K562 (cell line): ENCODE results near the gene MEX3D. TPM values are rescaled to one million over a fixed set of nuclear protein-coding genes. Genes with fewer than 3 reads are reported as not detected.
A peak's percentile ranks its signal among the peaks of the same experiment; 100 is the strongest.

Experiments
- ATAC-seq: fragments of 200-7000 bp; cut with Tn5 transposase; 3 replicates; pipeline ENCODE4 v1.9.1; 2020; ENCODE audit warnings: moderate library complexity
- BruUV-seq: library from RNA; stranded (reverse); fragments of 400-500 nt; replicated peaks from 2 replicates; lab custom pipeline; 2021; lab: Mats Ljungman, UMichigan
- CTCF ChIA-PET: fragments of 300-600 bp; formaldehyde crosslinking; extraction: SDS; loops from one replicate; lab custom pipeline; 2021; ENCODE audit warnings: low intra/inter-chr PET ratio; lab: Yijun Ruan, JAX
- POLR2A ChIA-PET: fragments of 300-600, 350-650 bp; sonication (Branson Sonifier 250); formaldehyde crosslinking; extraction: SDS; loops from one replicate; lab custom pipeline; 2021; ENCODE audit warnings: antibody characterized with exemption, inconsistent platforms; lab: Yijun Ruan, JAX
- DNase-seq, 4 experiments: peaks; one replicate each; pipeline versions ENCODE4 v3.0.0 to v3.0.0-alpha.2; 2011 to 2018; ENCODE audit warnings: low spot score in 3 of 4, mixed read lengths in 3 of 4; ENCODE audit errors: extremely low read depth in 1 of 4
- FAIRE-seq: peaks from 2 replicates; lab custom pipeline; 2011; peaks lifted over from hg19 to GRCh38; lab: Jason Lieb, UNC
- H2AFZ ChIP-seq: 2 replicates; pipeline ENCODE4 v1.6.0; 2011; ENCODE audit warnings: low read depth, low read length, control low read depth, inconsistent platforms
- H3K27ac ChIP-seq: fragments of 200-600 bp; 3 replicates; pipeline ENCODE4 v1.8.0; 2011; ENCODE audit warnings: low read depth, mild to moderate bottlenecking, control low read depth, inconsistent platforms, low read length, moderate library complexity, mixed read lengths; ENCODE audit errors: extremely low read depth
- H3K27me3 ChIP-seq, 2 experiments: fragments of 300-600 bp in 1 of 2; 2 replicates in 1 of 2; 3 replicates in 1 of 2; pipeline versions ENCODE4 v1.6.0 to v1.8.0; 2011; ENCODE audit warnings: inconsistent platforms in 2 of 2, low read length in 2 of 2, mild to moderate bottlenecking in 1 of 2, mixed read lengths in 1 of 2, moderate library complexity in 1 of 2; ENCODE audit not compliant: control insufficient read depth in 2 of 2, insufficient read depth in 2 of 2
- H3K36me3 ChIP-seq: fragments of 300-600 bp; 3 replicates; pipeline ENCODE4 v1.8.0; 2011; ENCODE audit warnings: mild to moderate bottlenecking, low read length, inconsistent platforms; ENCODE audit not compliant: control insufficient read depth, insufficient read depth
- H3K4me1 ChIP-seq, 2 experiments: fragments of 200-600 bp in 1 of 2; replicated peaks in 1 of 2; 2 replicates in 1 of 2; 3 replicates in 1 of 2; pipeline versions ENCODE4 v1.5.1 to v1.8.0; 2011; ENCODE audit warnings: inconsistent platforms in 2 of 2, low read length in 2 of 2, mild to moderate bottlenecking in 1 of 2, mixed read lengths in 1 of 2, moderate library complexity in 1 of 2; ENCODE audit not compliant: control insufficient read depth in 2 of 2, insufficient read depth in 2 of 2
- H3K4me2 ChIP-seq: 2 replicates; pipeline ENCODE4 v1.6.1; 2011; ENCODE audit warnings: low read length, control low read depth, inconsistent platforms, mixed read lengths; ENCODE audit not compliant: insufficient read depth
- H3K4me3 ChIP-seq: fragments of 200-600 bp; sonication (generic), shearing (Covaris generic); 2 replicates; pipeline ENCODE4 v1.5.1; 2016; ENCODE audit warnings: control low read depth, inconsistent platforms
- H3K79me2 ChIP-seq: fragments of 200-600 bp; 3 replicates; pipeline ENCODE4 v1.8.0; 2011; ENCODE audit warnings: low read length, inconsistent platforms; ENCODE audit not compliant: control insufficient read depth, insufficient read depth
- H3K9ac ChIP-seq, 2 experiments: 2 replicates each; pipeline versions ENCODE4 v1.6.0 to v1.6.1; 2011; ENCODE audit warnings: low read depth in 2 of 2, low read length in 2 of 2, control low read depth in 1 of 2, inconsistent platforms in 1 of 2, mild to moderate bottlenecking in 1 of 2, mixed read lengths in 1 of 2; ENCODE audit not compliant: insufficient read depth in 1 of 2
- H3K9me1 ChIP-seq: one replicate; pipeline ENCODE4 v1.6.0; 2011; ENCODE audit warnings: inconsistent platforms, mild to moderate bottlenecking, low read length, moderate library complexity; ENCODE audit not compliant: control insufficient read depth, insufficient read depth
- H3K9me3 ChIP-seq: replicated peaks from 2 replicates; pipeline ENCODE4 v1.5.1; 2011; ENCODE audit warnings: low read depth, low read length, inconsistent platforms; ENCODE audit not compliant: control insufficient read depth, insufficient read depth
- H4K20me1 ChIP-seq: replicated peaks from 2 replicates; pipeline ENCODE4 v1.6.1; 2011; ENCODE audit warnings: low read length, inconsistent platforms, mixed read lengths; ENCODE audit not compliant: control insufficient read depth, insufficient read depth
- ARID4B ChIP-seq: sonication (generic); formaldehyde crosslinking; IDR thresholded peaks from 2 replicates; pipeline ENCODE4 v1.8.0; 2022; ENCODE audit warnings: mild to moderate bottlenecking, missing genetic modification reagents
- MAFK ChIP-seq: IDR thresholded peaks from 2 replicates; pipeline ENCODE4 v1.6.1; 2011; ENCODE audit warnings: low read length, improper control_type of control experiment
- MITF ChIP-seq: IDR thresholded peaks from 2 replicates; pipeline ENCODE4 v1.6.1; 2014; ENCODE audit warnings: antibody characterized with exemption
- PTRF ChIP-seq: fragments of 450-650 bp; IDR thresholded peaks from 2 replicates; pipeline ENCODE4 v1.6.1; 2016; ENCODE audit warnings: mild to moderate bottlenecking, missing genetic modification characterization, missing compliant biosample characterization
- SMAD1 ChIP-seq: fragments of 150-350 bp; IDR thresholded peaks from 2 replicates; pipeline ENCODE4 v1.6.1; 2014; ENCODE audit warnings: low read length, low read depth; ENCODE audit not compliant: partially characterized antibody
- ZBTB2 ChIP-seq: fragments of 450-650 bp; IDR thresholded peaks from 2 replicates; pipeline ENCODE4 v1.6.1; 2016; ENCODE audit warnings: antibody characterized with exemption
- ZBTB49 ChIP-seq: sonication (generic); formaldehyde crosslinking; IDR thresholded peaks from 2 replicates; pipeline ENCODE4 v1.8.0; 2022; ENCODE audit warnings: missing genetic modification reagents, mild to moderate bottlenecking, borderline replicate concordance
- ZNF184 ChIP-seq: sonication (generic); formaldehyde crosslinking; IDR thresholded peaks from 2 replicates; pipeline ENCODE4 v1.5.0; 2020; ENCODE audit warnings: missing genetic modification reagents
- ZNF561 ChIP-seq: fragments of 450-650 bp; formaldehyde crosslinking; conservative IDR thresholded peaks from 2 replicates; pipeline ENCODE4 v1.4.0; 2020; ENCODE audit warnings: mild to moderate bottlenecking, moderate library complexity
- ZNF583 ChIP-seq: fragments of 250-450 bp; sonication (Bioruptor Pico); IDR thresholded peaks from 2 replicates; pipeline ENCODE4 v1.4.0; 2020
- WGBS: fragments of 100-300 bp; shearing (Covaris generic); methylation state at CpG from one replicate; pipeline ENCODE4 v1.1.6; 2016; ENCODE audit warnings: low coverage, mixed read lengths; ENCODE audit not compliant: insufficient coverage; ENCODE audit errors: missing lambda C conversion rate; 5-methylcytosine and 5-hydroxymethylcytosine counted together
- in situ Hi-C: fragments of 300-500 bp; cut with MboI; formaldehyde crosslinking; loops from 4 replicates; pipeline ENCODE4 v1.15.0; 2018; ENCODE audit warnings: inconsistent platforms, mixed read lengths
- intact Hi-C: fragments of 100-400 bp; cut with micrococcal nuclease; formaldehyde crosslinking; loops from 2 replicates; pipeline ENCODE4 v1.14.2; 2022
- polyA plus RNA-seq, 8 experiments: library from polyadenylated mRNA; depleted of rRNA in 4 of 8; stranded (reverse) in 5 of 8; unstranded in 3 of 8; fragments of >200 nt; fragmentation: Nextera tagmentation in 2 of 8; fragmentation: Illumina TruSeq in 1 of 8; extraction: Ambion mirVana in 2 of 8; extraction: Trizol in 1 of 8; gene quantifications; 2 replicates each; pipeline versions ENCODE4 v1.2.1 to v1.2.3, GENCODE V29; 2011 to 2014; ENCODE audit warnings: inconsistent platforms in 1 of 8, missing spikeins in 1 of 8
- total RNA-seq, 7 experiments: library from RNA; depleted of rRNA in 6 of 7; stranded (reverse); fragments of >200 nt in 6 of 7; fragmentation: Illumina TruSeq in 2 of 7; extraction: Trizol in 2 of 7; gene quantifications; 2 replicates each; pipeline versions ENCODE4 v1.2.1 to v1.2.3, GENCODE V29; 2011 to 2021; ENCODE audit warnings: low replicate concordance in 1 of 7

Gene MEX3D
- total and polyA plus RNA-seq, 9 of the 15 experiments (the other 6 are each of a cell fraction or from before 2014, with no cell fraction given), result 1.7 to 39.3 (median 5.7) TPM

- POLR2A ChIA-PET, result no interaction called here
- intact Hi-C loops, result loop anchor here (2.0 to 5.0 kb wide), 2 partner anchors 35 to 56 kb away; partner anchors contain the start of gene C19orf25
- no peak for TF ChIP-seq SMAD1
- TF ChIP-seq ZNF184, result no peak
- TF ChIP-seq ZNF583 (CRISPR knock-in tag), result no peak
- TF ChIP-seq MITF, result no peak
- no peak for TF ChIP-seq MAFK
- TF ChIP-seq ZBTB2, result 0 out of 2 replicates have a peak, but pooled peaks have one; percentile 18
- TF ChIP-seq ZBTB49 (CRISPR knock-in tag), result 0 out of 2 replicates have a peak, but pooled peaks have one; percentile 69
- peak; percentile 34; the same call in 1 of the 2 replicates for TF ChIP-seq ARID4B
- no peak for TF ChIP-seq PTRF
- no peak for TF ChIP-seq ZNF561 (CRISPR knock-in tag)
These were observed 54.4 kb downstream of the MEX3D start for GRCh38 chr19:1513499-1514294.

More at GRCh38 chr19:1513499-1514294, 54.4 kb downstream of the MEX3D start:
- H3K79me2 ChIP-seq, result peaks cover 11% of the 10 kb centered on the region; the same call in 2 of the 3 replicates
- CTCF ChIA-PET, result interaction anchor here (0.6 to 1.4 kb wide), 3 partner anchors 43 to 276 kb away, joined by 3 to 6 read pairs (median 3); no protein-coding TSS in a partner anchor
- peaks cover 0 to 46% of the 10 kb centered on the region in 2 experiments for H3K4me1 ChIP-seq
- FAIRE-seq (peak; percentile 69), DNase-seq (peak; percentile 83 to 93 (median 89)), ATAC-seq (peak; percentile 91)
- peaks cover 4% of the 10 kb centered on the region; the same call in 1 of the 3 replicates for H3K36me3 ChIP-seq
- BruUV-seq, result no TSS peak
- peak overlapping the region; percentile 85 for H3K4me3 ChIP-seq
- peak overlapping the region; percentile 61; the same call in 1 of the 2 replicates for H3K4me2 ChIP-seq
- no peaks in the 10 kb centered on the region for H3K9me1 ChIP-seq
- no peaks in the 10 kb centered on the region for H4K20me1 ChIP-seq
- no peaks in the 10 kb centered on the region for H3K27me3 ChIP-seq
- H3K9me3 ChIP-seq, result peaks cover 3% of the 10 kb centered on the region
- peak overlapping the region; percentile 80 for H2AFZ ChIP-seq
- H3K27ac ChIP-seq, result peak overlapping the region; percentile 76; the same call in 1 of the 3 replicates
- 2% methylated on average over 30 of the region's 52 CpGs for WGBS
- peak overlapping the region; percentile 55 to 96; a peak in 3 of 4 replicates for H3K9ac ChIP-seq
- in situ Hi-C loops, result no loop called here
